K562 (cell line): ENCODE results near the gene SNX15. TPM values are rescaled to one million over a fixed set of nuclear protein-coding genes. Genes with fewer than 3 reads are reported as not detected.

ENCODE experiments used
- ARNT ChIP-seq, 2 experiments: fragments of 450-650 bp; IDR thresholded peaks; 2 replicates each; pipeline ENCODE4 v1.6.1; 2016; ENCODE audit warnings: mild to moderate bottlenecking in 1 of 2
- ATF6 ChIP-seq: sonication (generic); formaldehyde crosslinking; IDR thresholded peaks from 2 replicates; pipeline ENCODE4 v1.4.0; 2020; ENCODE audit warnings: mild to moderate bottlenecking, missing genetic modification reagents
- CBX5 ChIP-seq: IDR thresholded peaks from 2 replicates; pipeline ENCODE4 v1.6.1; 2014; ENCODE audit warnings: low read depth, borderline replicate concordance
- CEBPG ChIP-seq, 3 experiments: fragments of 200-800 bp in 1 of 3; sonication (Bioruptor generic) in 1 of 3; sonication (generic) in 1 of 3; formaldehyde crosslinking in 1 of 3; IDR thresholded peaks in 2 of 3; conservative IDR thresholded peaks in 1 of 3; 2 replicates each; pipeline versions ENCODE4 v1.6.1 to v1.8.0; 2016 to 2022; ENCODE audit warnings: missing compliant biosample characterization in 2 of 3, missing genetic modification characterization in 2 of 3, mild to moderate bottlenecking in 1 of 3, missing genetic modification reagents in 1 of 3
- CHD2 ChIP-seq: IDR thresholded peaks from 2 replicates; pipeline ENCODE4 v1.6.1; 2011; ENCODE audit warnings: low read depth, low read length
- CHD4 ChIP-seq: fragments of 200-600 bp; sonication (generic); IDR thresholded peaks from 3 replicates; pipeline ENCODE4 v1.6.1; 2012; ENCODE audit warnings: low read depth, mild to moderate bottlenecking, mixed read lengths, low read length, inconsistent platforms; ENCODE audit not compliant: insufficient read depth, insufficient replicate concordance, poor library complexity, severe bottlenecking
- CREB1 ChIP-seq, 2 experiments: sonication (generic) in 1 of 2; formaldehyde crosslinking in 1 of 2; IDR thresholded peaks; 2 replicates each; pipeline versions ENCODE4 v1.6.1 to v1.8.0; 2012 to 2022; ENCODE audit warnings: inconsistent platforms in 1 of 2, mild to moderate bottlenecking in 1 of 2, missing genetic modification reagents in 1 of 2, moderate library complexity in 1 of 2
- CTCF ChIP-seq, 3 experiments: IDR thresholded peaks in 2 of 3; conservative IDR thresholded peaks in 1 of 3; 2 replicates each; pipeline ENCODE4 v1.5.1; 2011 to 2012; ENCODE audit warnings: low read length in 3 of 3, mild to moderate bottlenecking in 3 of 3, control low read depth in 2 of 3, improper control_type of control experiment in 1 of 3, inconsistent platforms in 1 of 3, low read depth in 1 of 3, mixed read lengths in 1 of 3, moderate library complexity in 1 of 3; ENCODE audit not compliant: insufficient read depth in 2 of 3
- GTF2A2 ChIP-seq: IDR thresholded peaks from 2 replicates; pipeline ENCODE4 v1.6.1; 2016; ENCODE audit warnings: mild to moderate bottlenecking, missing genetic modification characterization, missing compliant biosample characterization
- HCFC1 ChIP-seq: IDR thresholded peaks from 2 replicates; pipeline ENCODE4 v1.6.1; 2012; ENCODE audit warnings: low read depth, low read length, improper control_type of control experiment
- HDAC2 ChIP-seq: fragments of 450-650 bp; IDR thresholded peaks from 2 replicates; pipeline ENCODE4 v1.6.1; 2016; ENCODE audit warnings: mild to moderate bottlenecking
- MAZ ChIP-seq, 2 experiments: fragments of 450-650 bp in 1 of 2; sonication (generic) in 1 of 2; formaldehyde crosslinking; IDR thresholded peaks in 1 of 2; conservative IDR thresholded peaks in 1 of 2; 2 replicates each; pipeline versions ENCODE4 v1.4.0 to v1.5.0; 2020; ENCODE audit warnings: mild to moderate bottlenecking in 1 of 2, missing genetic modification reagents in 1 of 2
- MTA1 ChIP-seq: fragments of 450-650 bp; IDR thresholded peaks from 2 replicates; pipeline ENCODE4 v1.6.1; 2017; ENCODE audit warnings: borderline replicate concordance
- POLR2B ChIP-seq: fragments of 450-650 bp; IDR thresholded peaks from 2 replicates; pipeline ENCODE4 v1.6.1; 2018; ENCODE audit warnings: low read depth; ENCODE audit not compliant: partially characterized antibody
- RAD21 ChIP-seq, 2 experiments: fragments of 250-450 bp in 1 of 2; fragments of 450-650 bp in 1 of 2; sonication (Bioruptor Pico) in 1 of 2; formaldehyde crosslinking in 1 of 2; IDR thresholded peaks in 1 of 2; conservative IDR thresholded peaks in 1 of 2; 2 replicates each; pipeline versions ENCODE4 v1.4.0 to v1.8.0; 2020 to 2022; ENCODE audit warnings: mild to moderate bottlenecking in 2 of 2, moderate library complexity in 1 of 2
- SMARCA5 ChIP-seq: fragments of 450-650 bp; IDR thresholded peaks from 2 replicates; pipeline ENCODE4 v1.6.1; 2016
- TBL1XR1 ChIP-seq, 2 experiments: IDR thresholded peaks; 2 replicates each; pipeline ENCODE4 v1.6.1; 2012; ENCODE audit warnings: improper control_type of control experiment in 2 of 2, low read length in 2 of 2, mild to moderate bottlenecking in 1 of 2
- ZFP36 ChIP-seq: fragments of 150-350 bp; IDR thresholded peaks from 2 replicates; pipeline ENCODE4 v1.6.1; 2018; ENCODE audit warnings: low read length, low read depth; ENCODE audit not compliant: partially characterized antibody
- ZKSCAN8 ChIP-seq: fragments of 200-800 bp; sonication (Bioruptor generic); IDR thresholded peaks from 2 replicates; pipeline ENCODE4 v1.6.1; 2016; ENCODE audit warnings: missing genetic modification characterization, missing compliant biosample characterization
- ZNF316 ChIP-seq: fragments of 450-650 bp; IDR thresholded peaks from 2 replicates; pipeline ENCODE4 v1.6.1; 2016
- ZNF644 ChIP-seq: fragments of 200-800 bp; sonication (Bioruptor generic); IDR thresholded peaks from 2 replicates; pipeline ENCODE4 v1.6.1; 2016; ENCODE audit warnings: low read depth, missing genetic modification characterization, missing compliant biosample characterization
- polyA plus RNA-seq, 8 experiments: library from polyadenylated mRNA; depleted of rRNA in 4 of 8; stranded (reverse) in 5 of 8; unstranded in 3 of 8; fragments of >200 nt; fragmentation: Nextera tagmentation in 2 of 8; fragmentation: Illumina TruSeq in 1 of 8; extraction: Ambion mirVana in 2 of 8; extraction: Trizol in 1 of 8; gene quantifications; 2 replicates each; pipeline versions ENCODE4 v1.2.1 to v1.2.3, GENCODE V29; 2011 to 2014; ENCODE audit warnings: inconsistent platforms in 1 of 8, missing spikeins in 1 of 8
- total RNA-seq, 7 experiments: library from RNA; depleted of rRNA in 6 of 7; stranded (reverse); fragments of >200 nt in 6 of 7; fragmentation: Illumina TruSeq in 2 of 7; extraction: Trizol in 2 of 7; gene quantifications; 2 replicates each; pipeline versions ENCODE4 v1.2.1 to v1.2.3, GENCODE V29; 2011 to 2021; ENCODE audit warnings: low replicate concordance in 1 of 7
- TF ChIP-seq, protein P1 (sequence below): fragments of 450-650 bp; conservative IDR thresholded peaks from 2 replicates; pipeline ENCODE4 v1.6.1; 2016; ENCODE audit warnings: missing genetic modification characterization, low read depth, mild to moderate bottlenecking, missing compliant biosample characterization, moderate library complexity

SNX15 gene
- total and polyA plus RNA-seq, 9 of the 15 experiments (the other 6 are each of a cell fraction or from before 2014, with no cell fraction given): 1.8 to 27.8 (median 15.2) TPM

- TF ChIP-seq CHD4 (no peak), CHD2 (no peak), CREB1 (IDR thresholded peaks at IDR 0.05) (peak; percentile 61), CREB1 (CRISPR knock-in tag; IDR thresholded peaks at IDR 0.05) (no peak; the same call in 1 of the 2 replicates), MAZ (CRISPR knock-in tag; conservative IDR thresholded peaks at IDR 0.05 in 1 of 2, IDR thresholded peaks at IDR 0.05 in 1 of 2) (peak in 1 of 2 experiments; percentile 93; a peak in 2 of 4 replicates), RAD21 (CRISPR knock-in tag; conservative IDR thresholded peaks at IDR 0.05 in 1 of 2, IDR thresholded peaks at IDR 0.05 in 1 of 2) (peak; percentile 88 to 89), ATF6 (CRISPR knock-in tag) (peak; percentile 29; the same call in 1 of the 2 replicates), ZFP36 (peak; percentile 4), HCFC1 (no peak; the same call in none of the 2 replicates), CTCF (IDR thresholded peaks at IDR 0.05 in 2 of 3, conservative IDR thresholded peaks at IDR 0.05 in 1 of 3; ENCODE audit: insufficient read depth in 2 of 3, low read depth in 1 of 3, low read length in 3 of 3) (peak; percentile 84 to 96 (median 94)), CBX5 (0 out of 2 replicates have a peak, but pooled peaks have one; percentile 5), TBL1XR1 (IDR thresholded peaks at IDR 0.05; ENCODE audit: low read length in 2 of 2) (peak in 1 of 2 experiments; percentile 37; a peak in 2 of 4 replicates), SMARCA5 (peak; percentile 90), POLR2B (peak; percentile 45), ARNT (IDR thresholded peaks at IDR 0.05) (peak in 1 of 2 experiments; percentile 74; a peak in 1 of 4 replicates), ZNF644 (peak; percentile 57; the same call in 1 of the 2 replicates), GTF2A2 (no peak), ZKSCAN8 (CRISPR knock-in tag) (no peak), CEBPG (CRISPR knock-in tag; IDR thresholded peaks at IDR 0.05) (0 out of 2 replicates have a peak, but pooled peaks have one; percentile 8), CEBPG (tag; conservative IDR thresholded peaks at IDR 0.05 in 1 of 2, IDR thresholded peaks at IDR 0.05 in 1 of 2) (no peak), ZNF316 (peak; percentile 27; the same call in 1 of the 2 replicates), HDAC2 (peak; percentile 71; the same call in 1 of the 2 replicates), MTA1 (peak; percentile 48; the same call in 1 of the 2 replicates)
- TF ChIP-seq, protein P1, sequence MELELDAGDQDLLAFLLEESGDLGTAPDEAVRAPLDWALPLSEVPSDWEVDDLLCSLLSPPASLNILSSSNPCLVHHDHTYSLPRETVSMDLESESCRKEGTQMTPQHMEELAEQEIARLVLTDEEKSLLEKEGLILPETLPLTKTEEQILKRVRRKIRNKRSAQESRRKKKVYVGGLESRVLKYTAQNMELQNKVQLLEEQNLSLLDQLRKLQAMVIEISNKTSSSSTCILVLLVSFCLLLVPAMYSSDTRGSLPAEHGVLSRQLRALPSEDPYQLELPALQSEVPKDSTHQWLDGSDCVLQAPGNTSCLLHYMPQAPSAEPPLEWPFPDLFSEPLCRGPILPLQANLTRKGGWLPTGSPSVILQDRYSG (tag): no peak
These were observed 13.9 kb upstream of the SNX15 start (continued) for GRCh38 chr11:65013130-65013887.
